Parathyroid adenoma (tissue), 2 donors: ENCODE results near the gene RAB3C.

Source experiments
- H2AFZ ChIP-seq: fragments of 300-600 bp; sonication (generic); one replicate; pipeline ENCODE4 v1.7.0; 2017; ENCODE audit warnings: antibody characterized with exemption, mild to moderate bottlenecking
- H3K27ac ChIP-seq: fragments of 300-600 bp; sonication (generic); one replicate; pipeline ENCODE4 v1.7.0; 2017
- H3K27me3 ChIP-seq: fragments of 300-600 bp; sonication (generic); one replicate; pipeline ENCODE4 v1.7.0; 2017; ENCODE audit warnings: low read length; ENCODE audit not compliant: control insufficient read depth, insufficient read depth
- H3K36me3 ChIP-seq: fragments of 300-600 bp; sonication (generic); one replicate; pipeline ENCODE4 v1.7.0; 2017; ENCODE audit warnings: low read length; ENCODE audit not compliant: control insufficient read depth, insufficient read depth
- H3K4me1 ChIP-seq: fragments of 300-600 bp; sonication (generic); one replicate; pipeline ENCODE4 v1.7.0; 2017; ENCODE audit warnings: control low read depth
- H3K4me2 ChIP-seq: fragments of 300-600 bp; sonication (generic); one replicate; pipeline ENCODE4 v1.7.0; 2017; ENCODE audit warnings: low read length
- H3K4me3 ChIP-seq: fragments of 300-600 bp; sonication (generic); one replicate; pipeline ENCODE4 v1.7.0; 2017; ENCODE audit warnings: low read depth, low read length
- H3K79me2 ChIP-seq: fragments of 300-600 bp; sonication (generic); one replicate; pipeline ENCODE4 v1.7.0; 2017; ENCODE audit warnings: control low read depth
- H3K9ac ChIP-seq: fragments of 300-600 bp; sonication (generic); one replicate; pipeline ENCODE4 v1.7.0; 2017; ENCODE audit warnings: mild to moderate bottlenecking
- H3K9me3 ChIP-seq: fragments of 300-600 bp; sonication (generic); one replicate; pipeline ENCODE4 v1.7.0; 2017; ENCODE audit warnings: low read length; ENCODE audit not compliant: control insufficient read depth
- TF ChIP-seq, protein P1 (sequence below): fragments of 300-600 bp; sonication (generic); IDR thresholded peaks from one replicate; pipeline ENCODE4 v1.7.0; 2017; ENCODE audit warnings: antibody characterized with exemption, mild to moderate bottlenecking
- donor health status: primary hyperparathyroidism.

The RAB3C gene

DNA sequence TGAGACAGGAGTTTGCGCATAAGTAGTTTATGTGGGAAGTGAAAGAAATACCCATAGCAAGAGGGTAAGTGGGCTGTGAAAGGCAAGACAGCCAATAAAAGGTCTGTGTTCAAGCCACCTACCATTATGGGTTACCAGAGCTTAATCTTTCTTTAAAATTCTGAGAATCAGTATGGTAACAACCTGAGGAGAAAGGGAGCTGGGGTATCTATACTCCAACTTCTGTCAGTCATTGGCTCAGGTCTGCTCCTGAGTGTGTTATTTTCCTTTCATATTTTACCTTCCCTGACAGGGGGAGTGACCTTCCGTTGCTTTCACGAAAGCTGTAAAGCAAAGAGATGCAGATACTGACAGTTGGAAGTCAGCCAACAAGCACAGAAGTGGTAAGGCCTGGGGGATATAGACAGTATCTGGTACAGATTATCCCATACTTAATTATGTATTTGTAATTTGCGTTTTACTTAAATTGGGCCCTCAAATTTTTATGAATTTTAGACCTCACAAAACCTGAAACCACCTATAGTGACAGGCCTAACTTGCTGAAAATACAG lies 233.4 kb downstream of the RAB3C start:
- Histone ChIP-seq H3K9ac (no peak overlapping the region), H3K9me3 (no peaks in the 10 kb centered on the region), H3K36me3 (no peaks in the 10 kb centered on the region), H3K79me2 (no peaks in the 10 kb centered on the region), H3K27ac (no peak overlapping the region), H3K4me3 (no peak overlapping the region), H3K27me3 (no peaks in the 10 kb centered on the region), H3K4me1 (no peaks in the 10 kb centered on the region), H2AFZ (no peak overlapping the region), H3K4me2 (no peak overlapping the region)
- TF ChIP-seq, protein P1, sequence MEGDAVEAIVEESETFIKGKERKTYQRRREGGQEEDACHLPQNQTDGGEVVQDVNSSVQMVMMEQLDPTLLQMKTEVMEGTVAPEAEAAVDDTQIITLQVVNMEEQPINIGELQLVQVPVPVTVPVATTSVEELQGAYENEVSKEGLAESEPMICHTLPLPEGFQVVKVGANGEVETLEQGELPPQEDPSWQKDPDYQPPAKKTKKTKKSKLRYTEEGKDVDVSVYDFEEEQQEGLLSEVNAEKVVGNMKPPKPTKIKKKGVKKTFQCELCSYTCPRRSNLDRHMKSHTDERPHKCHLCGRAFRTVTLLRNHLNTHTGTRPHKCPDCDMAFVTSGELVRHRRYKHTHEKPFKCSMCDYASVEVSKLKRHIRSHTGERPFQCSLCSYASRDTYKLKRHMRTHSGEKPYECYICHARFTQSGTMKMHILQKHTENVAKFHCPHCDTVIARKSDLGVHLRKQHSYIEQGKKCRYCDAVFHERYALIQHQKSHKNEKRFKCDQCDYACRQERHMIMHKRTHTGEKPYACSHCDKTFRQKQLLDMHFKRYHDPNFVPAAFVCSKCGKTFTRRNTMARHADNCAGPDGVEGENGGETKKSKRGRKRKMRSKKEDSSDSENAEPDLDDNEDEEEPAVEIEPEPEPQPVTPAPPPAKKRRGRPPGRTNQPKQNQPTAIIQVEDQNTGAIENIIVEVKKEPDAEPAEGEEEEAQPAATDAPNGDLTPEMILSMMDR = no peak

DNA sequence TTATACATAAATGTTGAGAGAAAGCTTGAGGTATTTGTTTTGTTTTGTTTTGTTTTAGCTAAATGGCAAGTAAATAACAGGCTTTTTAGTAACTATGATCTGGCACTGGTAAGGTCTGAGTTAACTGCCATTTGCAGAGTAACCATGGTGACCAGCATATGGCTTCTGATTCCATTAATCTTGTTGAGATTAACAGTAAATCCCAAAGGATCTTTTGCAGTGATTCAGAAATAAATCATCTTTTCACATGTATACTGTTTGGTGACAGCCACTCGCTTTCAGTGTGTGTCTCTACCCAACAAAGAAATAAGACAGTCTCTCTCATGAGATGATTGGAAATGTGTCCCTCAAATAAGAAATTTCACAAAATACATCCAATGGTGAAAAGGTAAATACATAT lies 235.6 kb downstream of the RAB3C start:
- H3K27me3 ChIP-seq = no peaks in the 10 kb centered on the region
- no peak overlapping the region for H3K4me3 ChIP-seq
- H2AFZ ChIP-seq = no peak overlapping the region
- H3K27ac ChIP-seq = no peak overlapping the region
- no peak overlapping the region for H3K4me2 ChIP-seq
- H3K4me1 ChIP-seq = no peaks in the 10 kb centered on the region
- TF ChIP-seq, protein P1 = no peak
- no peaks in the 10 kb centered on the region for H3K36me3 ChIP-seq
- no peak overlapping the region for H3K9ac ChIP-seq
- no peaks in the 10 kb centered on the region for H3K9me3 ChIP-seq
- H3K79me2 ChIP-seq = no peaks in the 10 kb centered on the region

DNA sequence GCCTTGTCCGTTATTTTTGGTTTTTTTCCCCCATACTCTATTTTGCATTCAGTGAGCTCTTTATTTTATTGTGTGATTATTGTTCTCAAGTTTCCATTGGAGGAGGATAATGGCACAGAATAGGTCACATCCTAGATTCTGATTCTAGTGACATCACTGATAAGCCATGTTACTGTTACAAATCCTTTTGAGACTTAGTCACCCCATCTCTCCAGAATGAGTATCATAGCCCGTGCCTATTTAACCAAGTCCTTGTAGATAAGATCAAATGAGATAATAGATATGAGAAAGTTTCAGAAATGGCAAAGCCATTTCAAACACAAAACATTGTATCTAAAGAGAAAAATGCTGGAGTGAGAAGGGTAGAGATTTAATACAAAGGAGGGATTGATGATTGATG lies 242.6 kb downstream of the RAB3C start:
- no peak overlapping the region for H3K9ac ChIP-seq
- no peaks in the 10 kb centered on the region for H3K27me3 ChIP-seq
- no peak overlapping the region for H3K4me3 ChIP-seq
- TF ChIP-seq, protein P1 = no peak
- H3K9me3 ChIP-seq = no peaks in the 10 kb centered on the region
- no peaks in the 10 kb centered on the region for H3K4me1 ChIP-seq
- no peaks in the 10 kb centered on the region for H3K36me3 ChIP-seq
- no peaks in the 10 kb centered on the region for H3K79me2 ChIP-seq
- H3K27ac ChIP-seq = no peak overlapping the region
- no peak overlapping the region for H2AFZ ChIP-seq
- no peak overlapping the region for H3K4me2 ChIP-seq

DNA sequence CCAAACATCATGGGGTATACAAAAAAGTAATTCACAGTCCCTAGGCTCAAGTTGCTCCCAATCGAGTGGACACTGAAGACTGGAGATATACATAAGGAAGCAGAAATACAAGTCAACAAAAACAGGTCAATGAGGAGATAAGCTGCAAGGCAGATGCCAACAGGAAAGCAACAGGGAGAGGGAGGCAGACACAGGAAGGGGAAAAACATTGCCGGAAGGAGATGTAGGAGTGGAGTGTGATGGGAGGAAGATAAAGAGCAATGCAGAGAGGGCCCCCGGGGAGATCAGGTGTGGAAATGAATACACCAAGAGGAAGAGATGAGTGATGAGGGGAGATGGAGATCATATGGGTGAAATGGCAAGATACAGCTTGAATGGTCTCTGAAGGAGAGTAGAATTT lies 243.0 kb downstream of the RAB3C start:
- H2AFZ ChIP-seq = no peak overlapping the region
- no peaks in the 10 kb centered on the region for H3K79me2 ChIP-seq
- H3K4me3 ChIP-seq = no peak overlapping the region
- H3K9ac ChIP-seq = no peak overlapping the region
- TF ChIP-seq, protein P1 = no peak
- no peaks in the 10 kb centered on the region for H3K36me3 ChIP-seq
- no peaks in the 10 kb centered on the region for H3K4me1 ChIP-seq
- no peaks in the 10 kb centered on the region for H3K9me3 ChIP-seq
- H3K27ac ChIP-seq = no peak overlapping the region
- H3K4me2 ChIP-seq = no peak overlapping the region
- H3K27me3 ChIP-seq = no peaks in the 10 kb centered on the region

DNA sequence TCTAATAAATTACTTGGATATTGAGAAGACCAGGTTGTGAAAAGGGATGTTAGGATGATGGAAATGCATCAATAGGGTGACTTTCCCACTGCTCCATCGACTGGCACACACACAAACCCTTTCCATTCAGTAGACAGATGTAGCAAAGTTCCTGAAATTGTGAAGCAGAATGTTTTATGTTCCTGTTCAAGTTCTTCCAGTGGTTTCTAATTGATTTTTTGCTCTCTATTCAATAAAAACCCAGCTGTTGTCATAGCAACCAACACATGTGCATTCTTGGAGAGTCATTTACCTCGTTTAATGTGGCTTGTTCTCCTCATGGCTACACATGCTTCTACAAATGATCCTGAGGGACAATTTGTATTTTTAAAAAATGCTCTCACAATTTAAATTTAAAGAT lies 244.6 kb downstream of the RAB3C start:
- Histone ChIP-seq H3K4me3 (no peak overlapping the region), H3K4me1 (no peaks in the 10 kb centered on the region), H3K36me3 (no peaks in the 10 kb centered on the region), H3K27me3 (no peaks in the 10 kb centered on the region), H3K9me3 (no peaks in the 10 kb centered on the region), H3K9ac (no peak overlapping the region), H3K27ac (no peak overlapping the region), H2AFZ (no peak overlapping the region), H3K4me2 (no peak overlapping the region), H3K79me2 (no peaks in the 10 kb centered on the region)
- TF ChIP-seq, protein P1 = no peak
